Measurements from ENCODE around the gene SENP6. TPM values are rescaled to one million over a fixed set of nuclear protein-coding genes. Genes with fewer than 3 reads are reported as not detected.
"Not testable (repeated sequence)": the region's sequence is repeated elsewhere in the genome, so short reads cannot be mapped to it uniquely, and the experiment has no call there.

The SENP6 gene
- total and polyA plus RNA-seq, 4 donors = 12.2 to 42.3 (median 26.8) TPM

DNA sequence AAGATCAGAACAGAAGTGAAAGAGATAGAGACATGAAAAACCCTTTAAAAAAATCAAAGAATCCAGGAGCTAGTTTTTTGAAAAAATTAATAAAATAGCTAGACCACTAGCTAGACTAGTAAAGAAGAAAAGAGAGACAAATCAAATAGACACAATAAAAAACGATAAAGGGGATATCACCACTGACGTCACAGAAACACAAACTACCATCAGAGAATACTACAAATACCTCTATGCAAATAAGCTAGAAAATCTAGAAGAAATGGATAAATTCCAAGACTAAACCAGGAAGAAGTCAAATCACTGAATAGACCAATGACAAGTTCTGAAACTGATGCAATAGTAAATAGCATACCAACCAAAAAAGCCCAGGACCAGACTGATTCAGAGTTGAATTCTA is 29.6 kb upstream of the SENP6 start:
- H3K4me1 ChIP-seq (ENCODE audit: control insufficient read depth in 4 of 4, insufficient read depth in 4 of 4, low read length in 3 of 4) = no peaks in the 10 kb centered on the region
- H3K36me3 ChIP-seq (ENCODE audit: control insufficient read depth in 4 of 4, insufficient read depth in 3 of 4, low read depth in 1 of 4, low read length in 3 of 4) = no peaks in the 10 kb centered on the region
- no peaks in the 10 kb centered on the region for H3K9me3 ChIP-seq (ENCODE audit: control insufficient read depth in 4 of 4, low read length in 3 of 4)
- no peak for DNase-seq (ENCODE audit: low spot score)
- no peak overlapping the region for H3K4me3 ChIP-seq (ENCODE audit: low read depth in 1 of 3, low read length in 3 of 3)
- no peak for TF ChIP-seq RXRA (IDR thresholded peaks at IDR 0.05)
- TF ChIP-seq TAF1 (conservative IDR thresholded peaks at IDR 0.05) = no peak
- TF ChIP-seq GABPA (IDR thresholded peaks at IDR 0.05 in 1 of 2, conservative IDR thresholded peaks at IDR 0.05 in 1 of 2) = no peak
- TF ChIP-seq, protein P1, sequence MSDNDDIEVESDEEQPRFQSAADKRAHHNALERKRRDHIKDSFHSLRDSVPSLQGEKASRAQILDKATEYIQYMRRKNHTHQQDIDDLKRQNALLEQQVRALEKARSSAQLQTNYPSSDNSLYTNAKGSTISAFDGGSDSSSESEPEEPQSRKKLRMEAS (IDR thresholded peaks at IDR 0.05) = no peak
- no peak overlapping the region for H3K27ac ChIP-seq (ENCODE audit: low read depth in 1 of 2, low read length in 2 of 2)
- 84% methylated on average over 2 of the region's 2 CpGs for WGBS
- H3K27me3 ChIP-seq (ENCODE audit: control insufficient read depth in 4 of 4, insufficient read depth in 4 of 4, low read length in 3 of 4) = no peaks in the 10 kb centered on the region
- no peak overlapping the region for H3K9ac ChIP-seq (ENCODE audit: low read depth in 1 of 2, low read length in 2 of 2)

DNA sequence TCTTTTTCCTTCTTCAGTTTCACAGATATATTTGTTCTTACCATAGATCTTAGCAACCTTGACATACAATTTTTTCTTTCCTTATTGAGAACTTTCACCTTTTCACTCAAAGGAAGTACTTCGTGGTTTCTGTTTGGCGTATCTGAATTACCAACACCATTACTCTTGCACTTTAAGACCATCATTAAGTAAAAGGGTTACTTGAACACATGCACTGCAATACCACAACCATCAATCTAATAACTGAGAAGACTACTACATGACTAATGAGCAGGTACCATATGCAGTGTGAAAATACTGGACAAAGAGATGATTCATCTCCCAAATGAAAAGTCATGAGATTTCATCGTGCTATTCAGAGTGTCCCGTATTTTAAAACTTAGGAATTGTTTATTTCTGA is 21.7 kb upstream of the SENP6 start:
- Histone ChIP-seq H3K4me3 (ENCODE audit: low read depth in 1 of 3, low read length in 3 of 3) (no peak overlapping the region), H3K27ac (ENCODE audit: low read depth in 1 of 2, low read length in 2 of 2) (no peak overlapping the region), H3K9ac (ENCODE audit: low read depth in 1 of 2, low read length in 2 of 2) (no peak overlapping the region), H3K27me3 (ENCODE audit: control insufficient read depth in 4 of 4, insufficient read depth in 4 of 4, low read length in 3 of 4) (no peaks in the 10 kb centered on the region), H3K4me1 (ENCODE audit: control insufficient read depth in 4 of 4, insufficient read depth in 4 of 4, low read length in 3 of 4) (no peaks in the 10 kb centered on the region), H3K9me3 (ENCODE audit: control insufficient read depth in 4 of 4, low read length in 3 of 4) (no peaks in the 10 kb centered on the region), H3K36me3 (ENCODE audit: control insufficient read depth in 4 of 4, insufficient read depth in 3 of 4, low read depth in 1 of 4, low read length in 3 of 4) (no peaks in the 10 kb centered on the region)
- no peak for TF ChIP-seq JUND (IDR thresholded peaks at IDR 0.05)
- no peak for TF ChIP-seq FOXA2 (IDR thresholded peaks at IDR 0.05)
- TF ChIP-seq HNF4A (conservative IDR thresholded peaks at IDR 0.05) = no peak
- TF ChIP-seq TAF1 (conservative IDR thresholded peaks at IDR 0.05) = no peak
- no peak for TF ChIP-seq HNF4G (IDR thresholded peaks at IDR 0.05)
- no peak for TF ChIP-seq EGR1 (IDR thresholded peaks at IDR 0.05; ENCODE audit: low read depth in 2 of 2)
- TF ChIP-seq RAD21 (IDR thresholded peaks at IDR 0.05) = no peak
- no peak for DNase-seq (ENCODE audit: low spot score)
- 86% methylated on average over 4 of the region's 4 CpGs for WGBS

DNA sequence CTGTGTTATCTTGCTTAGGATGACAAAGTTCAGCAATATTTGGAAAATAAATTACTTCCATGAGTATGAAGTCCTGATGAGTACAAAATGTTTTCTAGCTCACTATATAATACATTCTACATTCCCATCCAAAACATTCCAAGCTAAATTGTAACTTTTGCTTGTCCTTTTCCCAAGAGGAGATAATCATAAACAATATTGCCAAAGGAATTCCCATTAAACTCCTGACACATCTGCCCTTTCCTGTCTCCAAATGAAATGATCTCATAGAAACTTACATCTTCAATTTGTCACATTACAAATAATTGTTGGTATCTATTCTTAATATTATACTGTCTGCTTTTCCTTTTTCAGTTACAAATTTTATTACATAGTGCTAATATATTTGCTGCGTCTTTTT is 20.4 kb upstream of the SENP6 start:
- no peaks in the 10 kb centered on the region for H3K9me3 ChIP-seq (ENCODE audit: control insufficient read depth in 4 of 4, low read length in 3 of 4)
- no peak overlapping the region for H3K9ac ChIP-seq (ENCODE audit: low read depth in 1 of 2, low read length in 2 of 2)
- no peaks in the 10 kb centered on the region for H3K36me3 ChIP-seq (ENCODE audit: control insufficient read depth in 4 of 4, insufficient read depth in 3 of 4, low read depth in 1 of 4, low read length in 3 of 4)
- no peaks in the 10 kb centered on the region for H3K27me3 ChIP-seq (ENCODE audit: control insufficient read depth in 4 of 4, insufficient read depth in 4 of 4, low read length in 3 of 4)
- no peak overlapping the region for H3K27ac ChIP-seq (ENCODE audit: low read depth in 1 of 2, low read length in 2 of 2)
- no peaks in the 10 kb centered on the region for H3K4me1 ChIP-seq (ENCODE audit: control insufficient read depth in 4 of 4, insufficient read depth in 4 of 4, low read length in 3 of 4)
- TF ChIP-seq FOXA2 (IDR thresholded peaks at IDR 0.05) = no peak
- no peak for TF ChIP-seq FOXA1 (IDR thresholded peaks at IDR 0.05)
- TF ChIP-seq RAD21 (IDR thresholded peaks at IDR 0.05) = no peak
- no peak for DNase-seq (ENCODE audit: low spot score)
- WGBS = 93% methylated on average over 1 of the region's 1 CpG
- no peak overlapping the region for H3K4me3 ChIP-seq (ENCODE audit: low read depth in 1 of 3, low read length in 3 of 3)

GRCh38 chr6:75584552-75584951 is 17.1 kb upstream of the SENP6 start:
- DNase-seq (ENCODE audit: low spot score); H3K4me1 ChIP-seq (ENCODE audit: control insufficient read depth in 4 of 4, insufficient read depth in 4 of 4, low read length in 3 of 4); H3K4me3 ChIP-seq (ENCODE audit: low read depth in 1 of 3, low read length in 3 of 3); H3K9me3 ChIP-seq (ENCODE audit: control insufficient read depth in 4 of 4, low read length in 3 of 4); H3K27ac ChIP-seq (ENCODE audit: low read depth in 1 of 2, low read length in 2 of 2); H3K27me3 ChIP-seq (ENCODE audit: control insufficient read depth in 4 of 4, insufficient read depth in 4 of 4, low read length in 3 of 4); H3K36me3 ChIP-seq (ENCODE audit: control insufficient read depth in 4 of 4, insufficient read depth in 3 of 4, low read depth in 1 of 4, low read length in 3 of 4); H3K9ac ChIP-seq (ENCODE audit: low read depth in 1 of 2, low read length in 2 of 2): not testable (repeated sequence)
- 89% methylated on average over 2 of the region's 2 CpGs for WGBS

GRCh38 chr6:75588948-75589347 is 12.7 kb upstream of the SENP6 start:
- Histone ChIP-seq H3K9me3 (ENCODE audit: control insufficient read depth in 4 of 4, low read length in 3 of 4) (no peaks in the 10 kb centered on the region), H3K27me3 (ENCODE audit: control insufficient read depth in 4 of 4, insufficient read depth in 4 of 4, low read length in 3 of 4) (no peaks in the 10 kb centered on the region), H3K36me3 (ENCODE audit: control insufficient read depth in 4 of 4, insufficient read depth in 3 of 4, low read depth in 1 of 4, low read length in 3 of 4) (no peaks in the 10 kb centered on the region), H3K9ac (ENCODE audit: low read depth in 1 of 2, low read length in 2 of 2) (no peak overlapping the region), H3K4me1 (ENCODE audit: control insufficient read depth in 4 of 4, insufficient read depth in 4 of 4, low read length in 3 of 4) (no peaks in the 10 kb centered on the region), H3K27ac (ENCODE audit: low read depth in 1 of 2, low read length in 2 of 2) (no peak overlapping the region), H3K4me3 (ENCODE audit: low read depth in 1 of 3, low read length in 3 of 3) (no peak overlapping the region)
- 98% methylated on average over 2 of the region's 2 CpGs for WGBS
- no peak for DNase-seq (ENCODE audit: low spot score)
- TF ChIP-seq YY1 (IDR thresholded peaks at IDR 0.05) (no peak), SP1 (IDR thresholded peaks at IDR 0.05) (no peak), RAD21 (IDR thresholded peaks at IDR 0.05) (no peak), TAF1 (conservative IDR thresholded peaks at IDR 0.05) (no peak), JUND (IDR thresholded peaks at IDR 0.05) (no peak), NR2F2 (IDR thresholded peaks at IDR 0.05) (no peak)
- TF ChIP-seq, protein P1 (IDR thresholded peaks at IDR 0.05) = no peak
- TF ChIP-seq, protein P2, sequence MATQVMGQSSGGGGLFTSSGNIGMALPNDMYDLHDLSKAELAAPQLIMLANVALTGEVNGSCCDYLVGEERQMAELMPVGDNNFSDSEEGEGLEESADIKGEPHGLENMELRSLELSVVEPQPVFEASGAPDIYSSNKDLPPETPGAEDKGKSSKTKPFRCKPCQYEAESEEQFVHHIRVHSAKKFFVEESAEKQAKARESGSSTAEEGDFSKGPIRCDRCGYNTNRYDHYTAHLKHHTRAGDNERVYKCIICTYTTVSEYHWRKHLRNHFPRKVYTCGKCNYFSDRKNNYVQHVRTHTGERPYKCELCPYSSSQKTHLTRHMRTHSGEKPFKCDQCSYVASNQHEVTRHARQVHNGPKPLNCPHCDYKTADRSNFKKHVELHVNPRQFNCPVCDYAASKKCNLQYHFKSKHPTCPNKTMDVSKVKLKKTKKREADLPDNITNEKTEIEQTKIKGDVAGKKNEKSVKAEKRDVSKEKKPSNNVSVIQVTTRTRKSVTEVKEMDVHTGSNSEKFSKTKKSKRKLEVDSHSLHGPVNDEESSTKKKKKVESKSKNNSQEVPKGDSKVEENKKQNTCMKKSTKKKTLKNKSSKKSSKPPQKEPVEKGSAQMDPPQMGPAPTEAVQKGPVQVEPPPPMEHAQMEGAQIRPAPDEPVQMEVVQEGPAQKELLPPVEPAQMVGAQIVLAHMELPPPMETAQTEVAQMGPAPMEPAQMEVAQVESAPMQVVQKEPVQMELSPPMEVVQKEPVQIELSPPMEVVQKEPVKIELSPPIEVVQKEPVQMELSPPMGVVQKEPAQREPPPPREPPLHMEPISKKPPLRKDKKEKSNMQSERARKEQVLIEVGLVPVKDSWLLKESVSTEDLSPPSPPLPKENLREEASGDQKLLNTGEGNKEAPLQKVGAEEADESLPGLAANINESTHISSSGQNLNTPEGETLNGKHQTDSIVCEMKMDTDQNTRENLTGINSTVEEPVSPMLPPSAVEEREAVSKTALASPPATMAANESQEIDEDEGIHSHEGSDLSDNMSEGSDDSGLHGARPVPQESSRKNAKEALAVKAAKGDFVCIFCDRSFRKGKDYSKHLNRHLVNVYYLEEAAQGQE (IDR thresholded peaks at IDR 0.05) = no peak

Measured in liver (tissue), 9 donors.